A673 (cell line): Measurements from ENCODE around the gene MAP3K8. TPM values are rescaled to one million over a fixed set of nuclear protein-coding genes. Genes with fewer than 3 reads are reported as not detected.

Experiments used
- BruUV-seq: library from RNA; stranded (reverse); fragments of 400-500 nt; replicated peaks from 2 replicates; lab custom pipeline; 2021; lab: Mats Ljungman, UMichigan
- CTCF ChIA-PET: fragments of 300-600 bp; sonication (Branson Sonifier 250); formaldehyde crosslinking; loops from one replicate; lab custom pipeline; 2022; ENCODE audit warnings: antibody characterized with exemption; lab: Charles Lee
- POLR2A ChIA-PET: fragments of 300-600 bp; sonication (Branson Sonifier 250); formaldehyde crosslinking; loops from one replicate; lab custom pipeline; 2022; ENCODE audit warnings: antibody characterized with exemption; ENCODE audit not compliant: low non-redundant PET; lab: Charles Lee
- DNase-seq: peaks from one replicate; pipeline ENCODE4 v3.0.0-alpha.2; 2015; ENCODE audit warnings: low spot score
- H3K27ac ChIP-seq: fragments of 200-600 bp; sonication (generic); 2 replicates; pipeline ENCODE4 v1.5.1; 2016; ENCODE audit warnings: mixed run types, low read depth, mild to moderate bottlenecking, mixed read lengths, antibody characterized with exemption, low read length; ENCODE audit not compliant: poor library complexity, severe bottlenecking
- H3K27me3 ChIP-seq: fragments of 200-600 bp; sonication (generic); replicated peaks from 2 replicates; pipeline ENCODE4 v1.6.1; 2017; ENCODE audit warnings: mixed run types, low read depth, mild to moderate bottlenecking, mixed read lengths, antibody characterized with exemption, low read length; ENCODE audit not compliant: insufficient read depth, poor library complexity
- H3K36me3 ChIP-seq: fragments of 200-600 bp; sonication (generic); 2 replicates; pipeline ENCODE4 v1.6.1; 2016; ENCODE audit warnings: mixed run types, mild to moderate bottlenecking, mixed read lengths, antibody characterized with exemption, low read length; ENCODE audit not compliant: insufficient read depth, poor library complexity, severe bottlenecking
- H3K4me1 ChIP-seq: fragments of 200-600 bp; sonication (generic); 2 replicates; pipeline ENCODE4 v1.6.1; 2017; ENCODE audit warnings: mixed run types, mild to moderate bottlenecking, mixed read lengths, antibody characterized with exemption, low read length; ENCODE audit not compliant: insufficient read depth, poor library complexity, severe bottlenecking
- H3K4me3 ChIP-seq: fragments of 200-600 bp; sonication (generic); 2 replicates; pipeline ENCODE4 v1.5.1; 2016; ENCODE audit warnings: low read depth, mixed run types, mild to moderate bottlenecking, mixed read lengths, low read length; ENCODE audit not compliant: poor library complexity, severe bottlenecking
- H3K9me3 ChIP-seq: fragments of 200-600 bp; sonication (generic); 2 replicates; pipeline ENCODE4 v1.6.1; 2016; ENCODE audit warnings: mixed run types, low read depth, mild to moderate bottlenecking, mixed read lengths, antibody characterized with exemption, low read length; ENCODE audit not compliant: poor library complexity, severe bottlenecking
- CTCF ChIP-seq: fragments of 300-800, 200-600 bp; sonication (generic); conservative IDR thresholded peaks from 2 replicates; pipeline ENCODE4 v1.5.1; 2017; ENCODE audit warnings: low read depth, mild to moderate bottlenecking, antibody characterized with exemption, low read length, moderate library complexity, mixed read lengths
- EZH2 ChIP-seq: fragments of 200-600 bp; sonication (generic); IDR thresholded peaks from 2 replicates; pipeline ENCODE4 v1.6.1; 2017; ENCODE audit warnings: borderline replicate concordance, low read depth, mild to moderate bottlenecking, mixed read lengths, antibody characterized with exemption, low read length; ENCODE audit not compliant: poor library complexity, severe bottlenecking
- intact Hi-C: fragments of 100-400 bp; cut with micrococcal nuclease; formaldehyde crosslinking; loops from one replicate; pipeline ENCODE4 v1.10.0; 2022; ENCODE audit not compliant: unreplicated experiment
- total RNA-seq: library from RNA; stranded (reverse); gene quantifications from 2 replicates; pipeline ENCODE4 v1.2.3, GENCODE V29; 2021

Gene MAP3K8
- total RNA-seq, 1 experiment from 2014 or later: 4.5 TPM

DNA sequence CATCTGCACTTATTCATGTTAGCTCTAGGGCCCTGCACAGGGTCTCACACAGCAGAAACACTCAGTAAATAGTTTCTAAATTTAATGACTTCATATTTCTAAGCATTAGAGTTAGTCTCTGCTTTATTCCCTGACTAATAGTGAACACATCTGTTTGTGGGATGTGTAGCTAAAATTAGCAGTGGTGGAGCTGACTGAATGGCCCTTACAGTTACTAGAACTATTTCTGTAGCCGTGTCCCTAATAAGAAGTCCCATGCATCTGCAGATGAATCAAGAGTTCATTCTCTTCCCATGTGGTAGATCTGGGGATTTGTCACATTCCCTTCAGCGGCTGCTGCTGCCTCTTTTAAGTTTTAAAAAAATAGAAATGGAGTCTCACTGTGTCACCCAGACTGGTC, 11.7 kb downstream of the MAP3K8 start:
- ChIA-PET POLR2A (no interaction called here), CTCF (no interaction called here)
- no peak overlapping the region for H3K4me3 ChIP-seq
- no peak overlapping the region for H3K27ac ChIP-seq
- no peak for DNase-seq
- no peaks in the 10 kb centered on the region for H3K9me3 ChIP-seq
- H3K27me3 ChIP-seq: no peaks in the 10 kb centered on the region
- intact Hi-C loops: no loop called here
- no peaks in the 10 kb centered on the region for H3K4me1 ChIP-seq
- no TSS peak for BruUV-seq
- no peaks in the 10 kb centered on the region for H3K36me3 ChIP-seq
- TF ChIP-seq CTCF: no peak
- no peak for TF ChIP-seq EZH2

DNA sequence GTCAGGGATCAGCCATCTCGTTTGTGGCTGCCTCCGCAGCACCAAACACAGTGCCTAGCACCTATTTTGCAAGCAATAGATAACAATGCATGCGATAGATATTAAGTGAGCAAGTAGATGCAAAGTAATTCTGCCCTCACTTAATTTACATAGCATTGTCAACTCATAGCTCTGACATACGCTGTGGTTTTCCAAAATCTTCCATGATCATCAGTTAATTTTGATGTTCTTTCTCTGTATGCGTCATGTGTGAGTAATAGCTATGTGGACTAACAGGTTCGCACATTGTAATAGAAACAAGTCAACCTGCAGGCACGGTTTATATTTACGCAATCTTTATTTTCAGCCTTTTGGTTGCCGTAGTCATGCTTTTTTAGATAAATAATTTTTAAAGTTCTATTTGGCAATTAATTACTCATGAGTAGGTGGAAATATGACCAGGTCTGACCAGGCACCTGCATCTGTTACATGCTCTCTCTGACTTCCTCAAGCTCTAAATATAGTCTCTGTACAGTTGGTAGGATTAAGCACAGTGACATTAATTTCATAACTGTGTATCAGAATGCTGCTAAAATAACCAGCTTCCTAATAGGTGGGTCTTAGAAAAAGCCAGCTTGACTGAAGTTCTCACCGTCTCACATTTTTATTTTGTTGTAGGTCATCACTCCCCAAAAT, 13.3 kb downstream of the MAP3K8 start:
- TF ChIP-seq CTCF (no peak), EZH2 (no peak)
- BruUV-seq: no TSS peak
- Histone ChIP-seq H3K4me1 (no peaks in the 10 kb centered on the region), H3K36me3 (no peaks in the 10 kb centered on the region), H3K27ac (no peak overlapping the region), H3K4me3 (no peak overlapping the region), H3K27me3 (no peaks in the 10 kb centered on the region), H3K9me3 (no peaks in the 10 kb centered on the region)
- DNase-seq: no peak
- ChIA-PET POLR2A (no interaction called here), CTCF (no interaction called here)
- intact Hi-C loops: no loop called here

DNA sequence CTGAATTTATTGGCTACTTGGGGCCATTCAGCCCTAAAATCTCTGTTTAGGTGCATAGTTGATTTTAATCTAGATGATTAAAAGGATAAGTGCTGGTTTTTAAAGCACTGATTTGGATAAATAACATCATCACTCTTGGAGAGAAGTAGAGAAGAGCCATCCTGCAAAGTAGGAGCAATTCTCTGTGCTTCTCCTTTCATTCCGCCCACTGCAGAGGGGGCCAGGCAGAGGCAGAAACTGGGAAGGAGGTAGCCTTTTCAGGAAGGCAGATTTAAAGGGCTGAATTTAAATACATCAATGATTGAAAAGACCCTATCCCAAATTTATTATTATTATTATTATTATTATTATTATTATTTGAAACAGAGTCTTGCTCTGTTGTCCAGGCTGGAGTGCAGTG, 14.1 kb downstream of the MAP3K8 start:
- BruUV-seq: no TSS peak
- H3K36me3 ChIP-seq: no peaks in the 10 kb centered on the region
- POLR2A ChIA-PET: no interaction called here
- H3K4me1 ChIP-seq: no peaks in the 10 kb centered on the region
- no peak for TF ChIP-seq EZH2
- no peak for TF ChIP-seq CTCF
- no peak overlapping the region for H3K27ac ChIP-seq
- intact Hi-C loops: no loop called here
- no peak for DNase-seq
- H3K4me3 ChIP-seq: no peak overlapping the region
- no peaks in the 10 kb centered on the region for H3K9me3 ChIP-seq
- CTCF ChIA-PET: no interaction called here
- no peaks in the 10 kb centered on the region for H3K27me3 ChIP-seq
